Thoracic aorta (tissue), 2 donors: ENCODE data around the gene MON1B. TPM values are rescaled to one million over a fixed set of nuclear protein-coding genes. Genes with fewer than 3 reads are reported as not detected.

Experiments
- ATAC-seq: fragments of 150-250 bp; one replicate; pipeline ENCODE4 v1.8.0; 2017; ENCODE audit warnings: low read depth; ENCODE audit not compliant: insufficient number of reproducible peaks, low FRiP score
- DNase-seq: peaks from one replicate; pipeline ENCODE4 v3.0.0-alpha.2; 2020; ENCODE audit warnings: low spot score
- H3K27ac ChIP-seq, 2 donors: fragments of 200-600 bp; sonication (generic); 1 replicate in 1 of 2; 2 replicates in 1 of 2; pipeline ENCODE4 v1.5.1; 2016; ENCODE audit warnings: mild to moderate bottlenecking in 2 of 2, moderate library complexity in 2 of 2
- H3K27me3 ChIP-seq: fragments of 200-600 bp; sonication (generic); replicated peaks from 2 replicates; pipeline ENCODE4 v1.6.0; 2016; ENCODE audit warnings: mild to moderate bottlenecking; ENCODE audit not compliant: insufficient read depth
- H3K36me3 ChIP-seq: fragments of 200-600 bp; sonication (generic); one replicate; pipeline ENCODE4 v1.5.1; 2016
- H3K4me1 ChIP-seq, 2 donors: fragments of 200-600 bp; sonication (generic); 1 replicate in 1 of 2; 2 replicates in 1 of 2; pipeline versions ENCODE4 v1.5.1 to v1.6.0; 2016; ENCODE audit warnings: low read depth in 2 of 2, mild to moderate bottlenecking in 1 of 2; ENCODE audit not compliant: control insufficient read depth in 1 of 2
- H3K4me3 ChIP-seq: fragments of 200-600 bp; sonication (generic); 2 replicates; pipeline ENCODE4 v1.5.1; 2016; ENCODE audit warnings: mild to moderate bottlenecking
- H3K9me3 ChIP-seq: fragments of 200-600 bp; sonication (generic); 2 replicates; pipeline ENCODE4 v1.5.1; 2016
- CTCF ChIP-seq: fragments of 200-600 bp; sonication (generic); IDR thresholded peaks from one replicate; pipeline ENCODE4 v1.5.1; 2019; ENCODE audit warnings: antibody characterized with exemption
- total RNA-seq, 2 donors: library from RNA; depleted of rRNA; stranded (reverse); fragments of >200 nt; gene quantifications; one replicate each; pipeline versions ENCODE4 v1.1.0 to v1.2.3, GENCODE V29; 2016

MON1B gene
- total RNA-seq, 2 donors from 2014 or later, result 21.8 to 42.5 TPM

DNA sequence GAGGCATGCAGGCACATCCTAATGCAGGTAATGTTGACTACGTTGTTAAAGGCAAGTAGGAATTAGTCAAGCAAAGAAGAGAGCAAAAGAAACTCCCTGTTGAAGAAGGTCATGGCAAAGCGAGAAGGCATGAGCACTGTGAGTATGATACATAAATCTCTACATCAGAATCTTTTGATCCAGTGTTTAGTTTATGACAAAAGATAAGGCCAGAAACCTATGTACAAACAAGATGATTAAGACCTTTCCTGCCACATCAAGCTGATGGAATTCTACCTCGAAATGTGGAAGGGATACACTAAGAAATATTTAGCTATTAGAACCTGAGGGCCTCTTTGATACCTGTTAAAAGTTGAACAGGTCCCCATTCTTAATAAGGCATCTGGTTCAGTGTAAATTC lies 28.4 kb downstream of the MON1B start:
- Histone ChIP-seq H3K27ac (no peak overlapping the region), H3K9me3 (no peaks in the 10 kb centered on the region), H3K4me1 (peaks cover 0 to 4% of the 10 kb centered on the region in 2 donors), H3K4me3 (no peak overlapping the region), H3K36me3 (no peaks in the 10 kb centered on the region), H3K27me3 (no peaks in the 10 kb centered on the region)
- ATAC-seq (no peak), DNase-seq (no peak)
- no peak for TF ChIP-seq CTCF

- H3K4me1 ChIP-seq, result peaks cover 0 to 4% of the 10 kb centered on the region in 2 donors
- H3K9me3 ChIP-seq, result no peaks in the 10 kb centered on the region
- no peak for DNase-seq
- H3K27me3 ChIP-seq, result no peaks in the 10 kb centered on the region
- H3K36me3 ChIP-seq, result no peaks in the 10 kb centered on the region
- no peak overlapping the region for H3K4me3 ChIP-seq
- TF ChIP-seq CTCF, result no peak
- no peak overlapping the region for H3K27ac ChIP-seq
- ATAC-seq, result no peak
These were observed 29.4 kb downstream of the MON1B start for GRCh38 chr16:77220427-77220826.

- no peak for DNase-seq
- H3K9me3 ChIP-seq, result no peaks in the 10 kb centered on the region
- no peak overlapping the region for H3K4me3 ChIP-seq
- no peaks in the 10 kb centered on the region for H3K36me3 ChIP-seq
- H3K4me1 ChIP-seq, result peaks cover 0 to 4% of the 10 kb centered on the region in 2 donors
- no peak overlapping the region for H3K27ac ChIP-seq
- no peak for TF ChIP-seq CTCF
- no peak for ATAC-seq
- H3K27me3 ChIP-seq, result no peaks in the 10 kb centered on the region
These were observed 30.5 kb downstream of the MON1B start for GRCh38 chr16:77221482-77221881.

DNA sequence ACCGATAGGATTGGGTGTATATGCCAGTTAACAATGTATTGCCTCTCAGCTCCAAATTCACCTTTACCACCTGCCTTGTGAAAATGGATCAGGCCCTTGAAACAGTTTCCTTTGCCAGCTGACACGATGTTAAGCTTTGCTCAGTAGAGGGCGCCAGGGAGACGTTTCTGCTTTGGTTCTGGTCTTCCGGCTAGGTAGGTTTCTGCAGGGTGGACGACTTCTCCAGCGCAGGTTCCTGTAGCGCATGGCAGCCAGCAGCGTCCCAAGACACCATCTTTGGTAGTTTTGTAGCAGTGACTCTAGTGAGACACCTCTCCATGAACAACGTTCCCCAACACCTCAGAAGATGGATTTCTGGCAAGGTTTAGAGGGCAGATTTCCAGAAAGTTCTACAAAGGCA lies 32.2 kb downstream of the MON1B start:
- ATAC-seq (no peak), DNase-seq (no peak)
- Histone ChIP-seq H3K4me1 (peaks cover 0 to 4% of the 10 kb centered on the region in 2 donors), H3K36me3 (no peaks in the 10 kb centered on the region), H3K27me3 (no peaks in the 10 kb centered on the region), H3K9me3 (no peaks in the 10 kb centered on the region), H3K27ac (no peak overlapping the region), H3K4me3 (no peak overlapping the region)
- no peak for TF ChIP-seq CTCF

- Histone ChIP-seq H3K27me3 (no peaks in the 10 kb centered on the region), H3K4me1 (peaks cover 0 to 4% of the 10 kb centered on the region in 2 donors), H3K27ac (no peak overlapping the region), H3K36me3 (no peaks in the 10 kb centered on the region), H3K9me3 (no peaks in the 10 kb centered on the region), H3K4me3 (no peak overlapping the region)
- no peak for TF ChIP-seq CTCF
- ATAC-seq, result no peak
- DNase-seq, result no peak
These were observed 34.2 kb downstream of the MON1B start for GRCh38 chr16:77225182-77225581.
